Parathyroid adenoma (tissue), 2 donors: ENCODE results near the gene RAB29.
A peak's percentile ranks its signal among the peaks of the same experiment; 100 is the strongest.

Experiments used
- H2AFZ ChIP-seq: fragments of 300-600 bp; sonication (generic); one replicate; pipeline ENCODE4 v1.7.0; 2017; ENCODE audit warnings: antibody characterized with exemption, mild to moderate bottlenecking
- H3K27ac ChIP-seq: fragments of 300-600 bp; sonication (generic); one replicate; pipeline ENCODE4 v1.7.0; 2017
- H3K27me3 ChIP-seq: fragments of 300-600 bp; sonication (generic); one replicate; pipeline ENCODE4 v1.7.0; 2017; ENCODE audit warnings: low read length; ENCODE audit not compliant: control insufficient read depth, insufficient read depth
- H3K36me3 ChIP-seq: fragments of 300-600 bp; sonication (generic); one replicate; pipeline ENCODE4 v1.7.0; 2017; ENCODE audit warnings: low read length; ENCODE audit not compliant: control insufficient read depth, insufficient read depth
- H3K4me1 ChIP-seq: fragments of 300-600 bp; sonication (generic); one replicate; pipeline ENCODE4 v1.7.0; 2017; ENCODE audit warnings: control low read depth
- H3K4me2 ChIP-seq: fragments of 300-600 bp; sonication (generic); one replicate; pipeline ENCODE4 v1.7.0; 2017; ENCODE audit warnings: low read length
- H3K4me3 ChIP-seq: fragments of 300-600 bp; sonication (generic); one replicate; pipeline ENCODE4 v1.7.0; 2017; ENCODE audit warnings: low read depth, low read length
- H3K79me2 ChIP-seq: fragments of 300-600 bp; sonication (generic); one replicate; pipeline ENCODE4 v1.7.0; 2017; ENCODE audit warnings: control low read depth
- H3K9ac ChIP-seq: fragments of 300-600 bp; sonication (generic); one replicate; pipeline ENCODE4 v1.7.0; 2017; ENCODE audit warnings: mild to moderate bottlenecking
- H3K9me3 ChIP-seq: fragments of 300-600 bp; sonication (generic); one replicate; pipeline ENCODE4 v1.7.0; 2017; ENCODE audit warnings: low read length; ENCODE audit not compliant: control insufficient read depth
- TF ChIP-seq, protein P1 (sequence below): fragments of 300-600 bp; sonication (generic); IDR thresholded peaks from one replicate; pipeline ENCODE4 v1.7.0; 2017; ENCODE audit warnings: antibody characterized with exemption, mild to moderate bottlenecking
- donor health status: primary hyperparathyroidism.

The RAB29 gene

DNA sequence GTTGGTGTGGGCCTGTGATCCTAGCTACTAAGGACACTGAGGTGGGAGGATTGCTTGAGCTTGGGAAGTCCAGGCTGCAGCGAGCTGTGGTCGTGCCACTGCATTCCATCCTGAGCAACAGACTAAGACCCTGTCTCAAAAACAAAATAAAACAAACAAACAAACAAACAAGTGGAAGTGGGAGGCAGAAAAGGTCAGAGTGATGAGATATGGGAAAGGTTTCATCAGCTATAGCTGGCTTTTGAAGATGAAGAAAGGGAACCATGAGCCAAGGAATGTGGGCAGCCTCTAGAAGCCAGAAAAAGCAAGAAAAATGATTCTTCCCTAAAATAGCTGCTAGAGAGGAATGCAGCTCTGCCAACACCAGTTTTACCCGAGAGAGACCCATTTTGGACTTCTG lies 14.7 kb downstream of the RAB29 start:
- no peak overlapping the region for H3K27ac ChIP-seq
- no peak overlapping the region for H3K4me3 ChIP-seq
- no peak overlapping the region for H3K9ac ChIP-seq
- H3K4me2 ChIP-seq: no peak overlapping the region
- H3K27me3 ChIP-seq: no peaks in the 10 kb centered on the region
- H3K9me3 ChIP-seq: no peaks in the 10 kb centered on the region
- no peaks in the 10 kb centered on the region for H3K36me3 ChIP-seq
- H3K79me2 ChIP-seq: no peaks in the 10 kb centered on the region
- no peaks in the 10 kb centered on the region for H3K4me1 ChIP-seq
- TF ChIP-seq, protein P1, sequence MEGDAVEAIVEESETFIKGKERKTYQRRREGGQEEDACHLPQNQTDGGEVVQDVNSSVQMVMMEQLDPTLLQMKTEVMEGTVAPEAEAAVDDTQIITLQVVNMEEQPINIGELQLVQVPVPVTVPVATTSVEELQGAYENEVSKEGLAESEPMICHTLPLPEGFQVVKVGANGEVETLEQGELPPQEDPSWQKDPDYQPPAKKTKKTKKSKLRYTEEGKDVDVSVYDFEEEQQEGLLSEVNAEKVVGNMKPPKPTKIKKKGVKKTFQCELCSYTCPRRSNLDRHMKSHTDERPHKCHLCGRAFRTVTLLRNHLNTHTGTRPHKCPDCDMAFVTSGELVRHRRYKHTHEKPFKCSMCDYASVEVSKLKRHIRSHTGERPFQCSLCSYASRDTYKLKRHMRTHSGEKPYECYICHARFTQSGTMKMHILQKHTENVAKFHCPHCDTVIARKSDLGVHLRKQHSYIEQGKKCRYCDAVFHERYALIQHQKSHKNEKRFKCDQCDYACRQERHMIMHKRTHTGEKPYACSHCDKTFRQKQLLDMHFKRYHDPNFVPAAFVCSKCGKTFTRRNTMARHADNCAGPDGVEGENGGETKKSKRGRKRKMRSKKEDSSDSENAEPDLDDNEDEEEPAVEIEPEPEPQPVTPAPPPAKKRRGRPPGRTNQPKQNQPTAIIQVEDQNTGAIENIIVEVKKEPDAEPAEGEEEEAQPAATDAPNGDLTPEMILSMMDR: no peak
- no peak overlapping the region for H2AFZ ChIP-seq

DNA sequence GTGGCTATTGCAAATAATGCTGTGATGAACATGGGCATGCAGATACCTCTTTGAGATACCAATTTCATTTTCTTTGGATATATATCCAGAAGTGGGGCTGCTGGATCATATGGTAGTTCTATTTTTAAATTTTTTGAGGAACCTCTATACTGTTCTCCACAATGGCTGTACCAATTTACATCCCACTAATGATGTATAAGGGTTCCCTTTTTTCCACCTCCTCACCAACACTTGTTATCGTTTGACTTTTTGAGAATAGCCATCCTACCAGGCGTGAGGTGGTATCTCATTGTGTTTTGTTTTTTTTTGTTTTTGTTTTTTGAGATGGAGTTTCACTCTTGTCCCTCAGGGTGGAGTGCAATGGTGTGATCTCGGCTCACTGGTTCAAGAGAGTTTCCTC lies 18.7 kb downstream of the RAB29 start:
- Histone ChIP-seq H3K9me3 (no peaks in the 10 kb centered on the region), H3K4me2 (no peak overlapping the region), H3K79me2 (no peaks in the 10 kb centered on the region), H3K9ac (no peak overlapping the region), H2AFZ (no peak overlapping the region), H3K4me1 (no peaks in the 10 kb centered on the region), H3K36me3 (no peaks in the 10 kb centered on the region), H3K27ac (no peak overlapping the region), H3K27me3 (no peaks in the 10 kb centered on the region), H3K4me3 (no peak overlapping the region)
- TF ChIP-seq, protein P1: no peak

DNA sequence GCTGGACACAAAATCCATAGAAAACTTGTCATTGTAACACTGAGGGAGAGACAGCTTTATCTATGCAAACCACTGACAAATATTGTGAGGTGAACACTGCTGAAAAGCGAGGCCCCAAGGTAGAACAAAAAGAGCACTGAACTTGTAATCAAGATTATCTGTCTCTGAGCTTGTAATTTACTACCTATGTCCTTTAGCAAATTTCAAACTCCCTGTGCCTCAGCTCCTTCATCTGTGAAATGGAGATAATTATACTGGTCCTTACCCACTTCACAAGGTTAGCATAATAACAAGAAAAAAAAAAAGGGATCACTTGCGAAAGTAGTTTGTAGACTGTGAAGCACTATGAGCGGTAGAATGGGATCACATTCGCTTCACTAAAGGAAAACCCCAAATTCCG lies 20.4 kb downstream of the RAB29 start:
- no peaks in the 10 kb centered on the region for H3K27me3 ChIP-seq
- no peak overlapping the region for H3K4me2 ChIP-seq
- TF ChIP-seq, protein P1: no peak

DNA sequence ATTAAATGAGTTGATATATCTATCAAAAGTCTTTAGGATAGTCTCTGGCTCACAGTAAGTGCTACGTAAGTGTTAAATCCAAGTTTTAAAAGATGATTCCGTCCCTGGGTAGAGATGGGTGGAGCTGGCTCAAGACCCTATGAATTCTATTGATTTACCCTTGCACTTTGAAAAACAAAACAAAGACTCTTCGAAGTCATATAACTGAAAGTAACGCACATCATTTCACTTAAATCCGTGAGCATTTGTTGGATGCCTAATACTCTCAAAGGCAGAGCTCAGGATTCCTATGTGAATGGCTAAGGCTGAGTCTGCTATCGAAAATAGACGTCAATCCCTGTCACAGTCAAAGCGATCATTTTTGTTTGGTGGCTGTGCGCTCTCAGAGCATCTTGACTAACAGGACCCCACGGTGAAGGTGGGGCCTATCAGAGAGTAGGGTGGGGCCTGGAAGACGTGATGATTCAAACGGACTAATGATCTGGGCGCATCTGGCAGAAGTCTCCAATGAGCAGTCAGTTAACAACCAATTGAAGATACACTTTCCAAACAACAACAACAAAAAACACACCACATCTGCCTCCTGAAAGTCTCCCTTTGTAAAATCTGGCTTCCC lies 24.1 kb downstream of the RAB29 start:
- Histone ChIP-seq H3K27me3 (no peaks in the 10 kb centered on the region), H3K36me3 (no peaks in the 10 kb centered on the region), H3K79me2 (peaks cover 4% of the 10 kb centered on the region), H3K4me2 (no peak overlapping the region), H2AFZ (peak overlapping the region; percentile 88), H3K27ac (no peak overlapping the region), H3K4me1 (peaks cover 10% of the 10 kb centered on the region), H3K9me3 (no peaks in the 10 kb centered on the region), H3K9ac (no peak overlapping the region), H3K4me3 (peak overlapping the region; percentile 84)
- TF ChIP-seq, protein P1: no peak

More for the DNA sequence above, 20.4 kb downstream of the RAB29 start:
- H3K4me3 ChIP-seq: no peak overlapping the region
- no peaks in the 10 kb centered on the region for H3K79me2 ChIP-seq
- H2AFZ ChIP-seq: no peak overlapping the region
- H3K9ac ChIP-seq: no peak overlapping the region
- no peaks in the 10 kb centered on the region for H3K36me3 ChIP-seq
- no peak overlapping the region for H3K27ac ChIP-seq
- peaks cover 5% of the 10 kb centered on the region for H3K4me1 ChIP-seq
- no peaks in the 10 kb centered on the region for H3K9me3 ChIP-seq
